ENCODE results near the gene LTBP1.

GRCh38 chr2:33229646-33230045, 282.9 kb downstream of the LTBP1 start:
- TF ChIP-seq CTCF (IDR thresholded peaks at IDR 0.05) (no peak), POLR2AphosphoS5 (IDR thresholded peaks at IDR 0.05; ENCODE audit: low read depth, low read length) (no peak), TCF7L2 (IDR thresholded peaks at IDR 0.05; ENCODE audit: low read depth, low read length) (no peak)

All from Panc1 (cell line).